ENCODE measurements around the gene WFIKKN2.
A peak's percentile ranks its signal among the peaks of the same experiment; 100 is the strongest.

The WFIKKN2 gene

GRCh38 chr17:50833510-50834428 is 1.6 kb upstream of the WFIKKN2 start (continued):
- no peak for TF ChIP-seq ZNF398 (tag by site-specific recombination; IDR thresholded peaks at IDR 0.05)
- no peak for TF ChIP-seq FEZF1 (tag by site-specific recombination; IDR thresholded peaks at IDR 0.05)

- ChIA-PET POLR2A (interaction anchor here (1.1 kb wide), 1 partner anchor 31 kb away, joined by 3 read pairs; the partner anchor contains the start of gene TOB1), CTCF (interaction anchor here (0.6 to 2.3 kb wide), 9 partner anchors 8 to 115 kb away, joined by 3 to 7 read pairs (median 4); no protein-coding TSS in a partner anchor)
- Histone ChIP-seq H3K9me3 (ENCODE audit: control insufficient read depth, insufficient read depth, low read depth, low read length) (no peaks in the 10 kb centered on the region), H3K4me3 (ENCODE audit: low read depth, low read length) (no peak overlapping the region), H3K27ac (ENCODE audit: extremely low read depth, low read depth, low read length) (no peak overlapping the region), H3K4me1 (ENCODE audit: control insufficient read depth, insufficient read depth, low read length) (no peaks in the 10 kb centered on the region), H3K36me3 (ENCODE audit: control insufficient read depth in 2 of 2, insufficient read depth in 1 of 2, low read length in 2 of 2) (no peaks in the 10 kb centered on the region)
- TF ChIP-seq PRDM1 (tag by site-specific recombination; IDR thresholded peaks at IDR 0.05) (no peak), ZNF664 (tag by site-specific recombination; IDR thresholded peaks at IDR 0.05) (peak; percentile 93)
These were observed 721 bp upstream of the WFIKKN2 start for GRCh38 chr17:50834429-50835300.

- H3K36me3 ChIP-seq (ENCODE audit: control insufficient read depth in 2 of 2, insufficient read depth in 1 of 2, low read length in 2 of 2): no peaks in the 10 kb centered on the region
- H3K27ac ChIP-seq (ENCODE audit: extremely low read depth, low read depth, low read length): no peak overlapping the region
- no peak overlapping the region for H3K4me3 ChIP-seq (ENCODE audit: low read depth, low read length)
- ChIA-PET CTCF (interaction anchor here (0.6 to 14.0 kb wide), 5 partner anchors 15 to 227 kb away, joined by 3 to 240 read pairs (median 4); no protein-coding TSS in a partner anchor), POLR2A (interaction anchor here (0.5 kb wide), 1 partner anchor 69 kb away, joined by 3 read pairs; no protein-coding TSS in a partner anchor)
- no peaks in the 10 kb centered on the region for H3K9me3 ChIP-seq (ENCODE audit: control insufficient read depth, insufficient read depth, low read depth, low read length)
- H3K4me1 ChIP-seq (ENCODE audit: control insufficient read depth, insufficient read depth, low read length): no peaks in the 10 kb centered on the region
- no peak for TF ChIP-seq ZNF549 (tag by site-specific recombination; IDR thresholded peaks at IDR 0.05)
- no peak for TF ChIP-seq BCL6B (tag by site-specific recombination; IDR thresholded peaks at IDR 0.05)
- no peak for TF ChIP-seq ZNF274 (IDR thresholded peaks at IDR 0.05; ENCODE audit: low read length)
- no peak for TF ChIP-seq ZNF274 (tag by site-specific recombination; IDR thresholded peaks at IDR 0.05; ENCODE audit: borderline replicate concordance)
These were observed 1.4 kb downstream of the WFIKKN2 start for GRCh38 chr17:50836826-50837225.

GRCh38 chr17:50837286-50837979 is 2.0 kb downstream of the WFIKKN2 start:
- H3K36me3 ChIP-seq (ENCODE audit: control insufficient read depth in 2 of 2, insufficient read depth in 1 of 2, low read length in 2 of 2): no peaks in the 10 kb centered on the region
- no peak overlapping the region for H3K27ac ChIP-seq (ENCODE audit: extremely low read depth, low read depth, low read length)
- POLR2A ChIA-PET: interaction anchor here (0.5 kb wide), 1 partner anchor 69 kb away, joined by 3 read pairs; no protein-coding TSS in a partner anchor
- H3K4me1 ChIP-seq (ENCODE audit: control insufficient read depth, insufficient read depth, low read length): no peaks in the 10 kb centered on the region
- no peak for TF ChIP-seq KLF1 (tag by site-specific recombination; IDR thresholded peaks at IDR 0.05)
- TF ChIP-seq ZNF18 (tag by site-specific recombination; IDR thresholded peaks at IDR 0.05): no peak
- no peak for TF ChIP-seq ZNF830 (tag by site-specific recombination; IDR thresholded peaks at IDR 0.05; ENCODE audit: low read depth)
- H3K9me3 ChIP-seq (ENCODE audit: control insufficient read depth, insufficient read depth, low read depth, low read length): no peaks in the 10 kb centered on the region
- H3K4me3 ChIP-seq (ENCODE audit: low read depth, low read length): no peak overlapping the region
- CTCF ChIA-PET: interaction anchor here (0.6 to 14.0 kb wide), 6 partner anchors 16 to 119 kb away, joined by 3 to 240 read pairs (median 4); no protein-coding TSS in a partner anchor

Measured in HEK293 (cell line).